Measurements from ENCODE around the gene RNFT2. TPM values are rescaled to one million over a fixed set of nuclear protein-coding genes. Genes with fewer than 3 reads are reported as not detected.
"Not testable (repeated sequence)": the region's sequence is repeated elsewhere in the genome, so short reads cannot be mapped to it uniquely, and the experiment has no call there.

Gene RNFT2
- polyA plus RNA-seq, 1 donor from 2014 or later = 20.6 TPM

DNA sequence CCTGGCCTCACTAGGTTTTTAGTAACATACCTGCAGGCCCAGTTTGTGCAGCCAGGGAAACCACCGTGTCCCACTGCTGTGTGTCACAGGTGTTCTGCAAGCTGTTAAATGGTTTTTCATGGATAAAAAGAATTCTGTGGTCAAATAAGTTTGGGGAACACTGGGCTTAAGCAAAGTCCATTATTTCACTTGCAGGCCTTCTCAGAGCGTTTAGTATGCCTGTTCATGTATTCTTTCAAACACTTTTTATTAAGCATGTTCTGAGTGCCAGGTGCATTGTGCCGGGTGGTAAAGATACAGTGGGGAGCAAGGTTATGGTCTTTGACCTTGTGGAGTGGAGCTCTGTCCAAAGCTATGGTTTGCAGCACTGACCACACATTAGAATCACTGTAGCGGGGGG is 7.4 kb downstream of the RNFT2 start:
- no peak for TF ChIP-seq TAF1 (IDR thresholded peaks at IDR 0.05; ENCODE audit: low read depth)
- no peak for TF ChIP-seq RAD21 (conservative IDR thresholded peaks at IDR 0.05)
- no peak for TF ChIP-seq SMC3 (conservative IDR thresholded peaks at IDR 0.05; ENCODE audit: poor library complexity)
- TF ChIP-seq EZH2 (IDR thresholded peaks at IDR 0.05; ENCODE audit: borderline replicate concordance, insufficient read depth, low read length, poor library complexity, severe bottlenecking) = no peak
- Histone ChIP-seq H3K27me3 (ENCODE audit: insufficient read depth, low read depth, low read length) (no peaks in the 10 kb centered on the region), H3K4me3 (ENCODE audit: low read length) (no peak overlapping the region), H3K79me2 (replicated peaks; ENCODE audit: insufficient read depth, low read length) (no peaks in the 10 kb centered on the region), H3K9me2 (ENCODE audit: insufficient read depth, low read length) (no peaks in the 10 kb centered on the region), H3F3A (ENCODE audit: insufficient read depth, low read length, poor library complexity, severe bottlenecking) (no peaks in the 10 kb centered on the region), H3K27ac (ENCODE audit: low read length) (no peak overlapping the region), H3K9me3 (ENCODE audit: low read length) (no peaks in the 10 kb centered on the region), H4K20me1 (ENCODE audit: insufficient read depth) (no peaks in the 10 kb centered on the region), H3K9ac (ENCODE audit: low read length) (no peak overlapping the region), H3K4me2 (ENCODE audit: low read length) (no peak overlapping the region), H3K36me3 (ENCODE audit: insufficient read depth, low read length) (peaks cover 4% of the 10 kb centered on the region), H2AFZ (ENCODE audit: low read depth, low read length) (no peak overlapping the region)

DNA sequence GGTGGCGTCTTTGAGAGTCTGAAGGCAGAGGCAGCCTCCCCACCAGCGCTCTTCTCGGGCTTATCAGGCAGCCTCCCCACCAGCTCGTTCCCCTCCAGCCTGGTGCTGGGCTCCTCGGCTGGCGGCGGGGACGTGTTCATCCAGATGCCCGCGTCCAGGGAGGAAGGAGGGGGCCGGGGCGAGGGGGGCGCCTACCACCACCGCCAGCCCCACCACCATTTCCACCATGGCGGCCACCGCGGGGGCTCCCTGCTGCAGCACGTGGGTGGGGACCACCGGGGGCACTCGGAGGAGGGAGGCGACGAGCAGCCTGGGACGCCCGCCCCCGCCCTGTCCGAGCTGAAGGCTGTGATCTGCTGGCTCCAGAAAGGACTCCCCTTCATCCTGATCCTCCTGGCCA is 11.8 kb downstream of the RNFT2 start:
- Histone ChIP-seq H3K4me2 (ENCODE audit: low read length) (no peak overlapping the region), H2AFZ (ENCODE audit: low read depth, low read length) (no peak overlapping the region), H3K27me3 (ENCODE audit: insufficient read depth, low read depth, low read length) (no peaks in the 10 kb centered on the region), H3K9me3 (ENCODE audit: low read length) (no peaks in the 10 kb centered on the region), H3K4me3 (ENCODE audit: low read length) (no peak overlapping the region), H3K9me2 (ENCODE audit: insufficient read depth, low read length) (no peaks in the 10 kb centered on the region), H3K27ac (ENCODE audit: low read length) (no peak overlapping the region), H3K36me3 (ENCODE audit: insufficient read depth, low read length) (peaks cover 4% of the 10 kb centered on the region), H3K9ac (ENCODE audit: low read length) (no peak overlapping the region), H3K79me2 (replicated peaks; ENCODE audit: insufficient read depth, low read length) (no peaks in the 10 kb centered on the region), H3F3A (ENCODE audit: insufficient read depth, low read length, poor library complexity, severe bottlenecking) (no peaks in the 10 kb centered on the region), H4K20me1 (ENCODE audit: insufficient read depth) (no peaks in the 10 kb centered on the region)
- TF ChIP-seq EZH2 (IDR thresholded peaks at IDR 0.05; ENCODE audit: borderline replicate concordance, insufficient read depth, low read length, poor library complexity, severe bottlenecking) = no peak
- TF ChIP-seq, protein P1, sequence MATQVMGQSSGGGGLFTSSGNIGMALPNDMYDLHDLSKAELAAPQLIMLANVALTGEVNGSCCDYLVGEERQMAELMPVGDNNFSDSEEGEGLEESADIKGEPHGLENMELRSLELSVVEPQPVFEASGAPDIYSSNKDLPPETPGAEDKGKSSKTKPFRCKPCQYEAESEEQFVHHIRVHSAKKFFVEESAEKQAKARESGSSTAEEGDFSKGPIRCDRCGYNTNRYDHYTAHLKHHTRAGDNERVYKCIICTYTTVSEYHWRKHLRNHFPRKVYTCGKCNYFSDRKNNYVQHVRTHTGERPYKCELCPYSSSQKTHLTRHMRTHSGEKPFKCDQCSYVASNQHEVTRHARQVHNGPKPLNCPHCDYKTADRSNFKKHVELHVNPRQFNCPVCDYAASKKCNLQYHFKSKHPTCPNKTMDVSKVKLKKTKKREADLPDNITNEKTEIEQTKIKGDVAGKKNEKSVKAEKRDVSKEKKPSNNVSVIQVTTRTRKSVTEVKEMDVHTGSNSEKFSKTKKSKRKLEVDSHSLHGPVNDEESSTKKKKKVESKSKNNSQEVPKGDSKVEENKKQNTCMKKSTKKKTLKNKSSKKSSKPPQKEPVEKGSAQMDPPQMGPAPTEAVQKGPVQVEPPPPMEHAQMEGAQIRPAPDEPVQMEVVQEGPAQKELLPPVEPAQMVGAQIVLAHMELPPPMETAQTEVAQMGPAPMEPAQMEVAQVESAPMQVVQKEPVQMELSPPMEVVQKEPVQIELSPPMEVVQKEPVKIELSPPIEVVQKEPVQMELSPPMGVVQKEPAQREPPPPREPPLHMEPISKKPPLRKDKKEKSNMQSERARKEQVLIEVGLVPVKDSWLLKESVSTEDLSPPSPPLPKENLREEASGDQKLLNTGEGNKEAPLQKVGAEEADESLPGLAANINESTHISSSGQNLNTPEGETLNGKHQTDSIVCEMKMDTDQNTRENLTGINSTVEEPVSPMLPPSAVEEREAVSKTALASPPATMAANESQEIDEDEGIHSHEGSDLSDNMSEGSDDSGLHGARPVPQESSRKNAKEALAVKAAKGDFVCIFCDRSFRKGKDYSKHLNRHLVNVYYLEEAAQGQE (IDR thresholded peaks at IDR 0.05; ENCODE audit: borderline replicate concordance) = no peak
- TF ChIP-seq, protein P2, sequence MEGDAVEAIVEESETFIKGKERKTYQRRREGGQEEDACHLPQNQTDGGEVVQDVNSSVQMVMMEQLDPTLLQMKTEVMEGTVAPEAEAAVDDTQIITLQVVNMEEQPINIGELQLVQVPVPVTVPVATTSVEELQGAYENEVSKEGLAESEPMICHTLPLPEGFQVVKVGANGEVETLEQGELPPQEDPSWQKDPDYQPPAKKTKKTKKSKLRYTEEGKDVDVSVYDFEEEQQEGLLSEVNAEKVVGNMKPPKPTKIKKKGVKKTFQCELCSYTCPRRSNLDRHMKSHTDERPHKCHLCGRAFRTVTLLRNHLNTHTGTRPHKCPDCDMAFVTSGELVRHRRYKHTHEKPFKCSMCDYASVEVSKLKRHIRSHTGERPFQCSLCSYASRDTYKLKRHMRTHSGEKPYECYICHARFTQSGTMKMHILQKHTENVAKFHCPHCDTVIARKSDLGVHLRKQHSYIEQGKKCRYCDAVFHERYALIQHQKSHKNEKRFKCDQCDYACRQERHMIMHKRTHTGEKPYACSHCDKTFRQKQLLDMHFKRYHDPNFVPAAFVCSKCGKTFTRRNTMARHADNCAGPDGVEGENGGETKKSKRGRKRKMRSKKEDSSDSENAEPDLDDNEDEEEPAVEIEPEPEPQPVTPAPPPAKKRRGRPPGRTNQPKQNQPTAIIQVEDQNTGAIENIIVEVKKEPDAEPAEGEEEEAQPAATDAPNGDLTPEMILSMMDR (IDR thresholded peaks at IDR 0.05; ENCODE audit: poor library complexity, severe bottlenecking) = no peak
- TF ChIP-seq TAF1 (IDR thresholded peaks at IDR 0.05; ENCODE audit: low read depth) = no peak
- no peak for TF ChIP-seq POLR2AphosphoS5 (IDR thresholded peaks at IDR 0.05)
- TF ChIP-seq MXI1 (conservative IDR thresholded peaks at IDR 0.05; ENCODE audit: poor library complexity, severe bottlenecking) = no peak
- TF ChIP-seq RAD21 (conservative IDR thresholded peaks at IDR 0.05) = no peak
- TF ChIP-seq SMC3 (conservative IDR thresholded peaks at IDR 0.05; ENCODE audit: poor library complexity) = no peak

DNA sequence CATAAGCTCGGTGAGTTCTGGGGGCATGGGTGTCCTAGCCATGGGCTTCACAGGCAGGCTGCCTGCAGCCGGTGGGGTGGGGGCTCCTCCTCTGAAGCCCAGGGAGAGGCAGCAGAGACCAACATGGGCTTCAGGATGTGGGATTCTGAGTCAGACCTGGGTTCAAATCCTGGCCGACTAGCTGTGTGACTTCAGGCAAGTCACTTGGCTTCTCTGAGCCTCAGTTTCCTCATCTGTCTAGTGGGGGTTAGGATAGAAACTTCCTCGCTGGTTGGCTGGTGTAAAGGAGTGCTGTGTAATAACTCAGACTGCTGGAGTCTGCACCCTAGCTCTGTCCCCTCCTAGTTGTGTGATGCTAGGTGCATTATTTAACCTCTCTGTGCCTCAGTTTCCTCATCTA is 12.2 kb downstream of the RNFT2 start:
- Histone ChIP-seq H3K27ac (ENCODE audit: low read length) (no peak overlapping the region), H3K36me3 (ENCODE audit: insufficient read depth, low read length) (peaks cover 4% of the 10 kb centered on the region), H3K79me2 (replicated peaks; ENCODE audit: insufficient read depth, low read length) (no peaks in the 10 kb centered on the region), H2AFZ (ENCODE audit: low read depth, low read length) (no peak overlapping the region), H3K9ac (ENCODE audit: low read length) (no peak overlapping the region), H3K9me3 (ENCODE audit: low read length) (no peaks in the 10 kb centered on the region), H3F3A (ENCODE audit: insufficient read depth, low read length, poor library complexity, severe bottlenecking) (no peaks in the 10 kb centered on the region), H3K4me2 (ENCODE audit: low read length) (no peak overlapping the region), H3K4me3 (ENCODE audit: low read length) (no peak overlapping the region), H3K27me3 (ENCODE audit: insufficient read depth, low read depth, low read length) (no peaks in the 10 kb centered on the region), H3K9me2 (ENCODE audit: insufficient read depth, low read length) (no peaks in the 10 kb centered on the region), H4K20me1 (ENCODE audit: insufficient read depth) (no peaks in the 10 kb centered on the region)
- TF ChIP-seq TAF1 (IDR thresholded peaks at IDR 0.05; ENCODE audit: low read depth) = no peak
- TF ChIP-seq, protein P1 (IDR thresholded peaks at IDR 0.05; ENCODE audit: borderline replicate concordance) = no peak
- TF ChIP-seq POLR2AphosphoS5 (IDR thresholded peaks at IDR 0.05) = no peak
- no peak for TF ChIP-seq EZH2 (IDR thresholded peaks at IDR 0.05; ENCODE audit: borderline replicate concordance, insufficient read depth, low read length, poor library complexity, severe bottlenecking)
- TF ChIP-seq EP300 (conservative IDR thresholded peaks at IDR 0.05; ENCODE audit: poor library complexity, severe bottlenecking) = no peak

DNA sequence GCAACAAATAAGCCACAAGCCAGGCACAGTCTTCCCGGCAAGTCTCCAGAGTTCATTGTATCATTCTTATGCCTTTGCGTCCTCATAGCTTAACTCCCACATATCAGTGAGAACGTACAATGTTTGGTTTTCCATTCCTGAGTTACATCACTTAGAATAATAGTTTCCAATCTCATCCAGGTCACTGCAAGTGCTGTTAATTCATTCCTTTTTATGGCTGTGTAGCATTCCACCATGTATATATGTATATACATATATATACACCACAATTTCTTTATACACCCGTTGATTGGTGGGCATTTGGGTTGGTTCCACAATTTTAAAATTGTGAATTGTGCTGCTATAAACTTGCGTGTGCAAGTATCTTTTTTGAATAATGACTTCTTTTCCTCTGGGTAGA is 16.0 kb downstream of the RNFT2 start:
- not testable (repeated sequence) for H3K27me3 ChIP-seq (ENCODE audit: insufficient read depth, low read depth, low read length); H4K20me1 ChIP-seq (ENCODE audit: insufficient read depth); H3K4me3 ChIP-seq (ENCODE audit: low read length); H3K36me3 ChIP-seq (ENCODE audit: insufficient read depth, low read length); H3K9me2 ChIP-seq (ENCODE audit: insufficient read depth, low read length); H3K9me3 ChIP-seq (ENCODE audit: low read length); H3F3A ChIP-seq (ENCODE audit: insufficient read depth, low read length, poor library complexity, severe bottlenecking); H3K4me2 ChIP-seq (ENCODE audit: low read length); H2AFZ ChIP-seq (ENCODE audit: low read depth, low read length); H3K9ac ChIP-seq (ENCODE audit: low read length); H3K79me2 ChIP-seq (replicated peaks; ENCODE audit: insufficient read depth, low read length); H3K27ac ChIP-seq (ENCODE audit: low read length)

All from neural cell (in vitro differentiated cells).